ENCODE results near the gene SYT1. TPM values are rescaled to one million over a fixed set of nuclear protein-coding genes. Genes with fewer than 3 reads are reported as not detected.

The SYT1 gene
- total and polyA plus RNA-seq, 2 of the 4 experiments (the other 2 are of a cell fraction), result 2.8 to 3.0 TPM

DNA sequence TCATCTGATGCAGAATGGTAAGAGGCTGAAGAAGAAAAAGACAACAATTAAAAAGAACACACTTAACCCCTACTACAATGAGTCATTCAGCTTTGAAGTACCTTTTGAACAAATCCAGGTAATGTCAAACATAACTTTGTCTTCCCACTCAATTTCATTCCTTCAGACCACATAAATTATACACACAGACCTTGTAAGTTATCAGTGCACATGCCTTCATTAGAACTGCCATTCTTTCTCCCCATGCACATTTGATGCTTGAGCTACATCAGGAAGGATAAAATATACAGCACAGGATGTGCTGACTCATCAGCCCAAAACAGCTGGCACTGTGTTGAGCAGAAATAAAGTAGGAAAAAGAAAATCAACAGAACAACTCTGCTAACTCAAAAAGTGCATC is 579.5 kb downstream of the SYT1 start:
- Histone ChIP-seq H2BK15ac (ENCODE audit: low read depth, low read length) (no peak overlapping the region), H3K9me3 (ENCODE audit: control insufficient read depth, insufficient read depth, low read length) (no peaks in the 10 kb centered on the region), H3K4me1 (ENCODE audit: control insufficient read depth, insufficient read depth, low read length) (no peaks in the 10 kb centered on the region; the same call in 1 of the 2 replicates), H3K4me2 (ENCODE audit: low read depth, low read length) (no peak overlapping the region), H4K91ac (ENCODE audit: insufficient read depth, low read depth, low read length) (no peak overlapping the region), H3K27me3 (ENCODE audit: control insufficient read depth, insufficient read depth, low read length) (no peaks in the 10 kb centered on the region), H3K79me1 (ENCODE audit: low read depth in 1 of 2, low read length in 2 of 2) (no peaks in the 10 kb centered on the region), H2BK5ac (ENCODE audit: low read depth, low read length, poor library complexity, severe bottlenecking) (no peak overlapping the region), H3K56ac (ENCODE audit: extremely low read depth, insufficient read depth, low read length) (no peak overlapping the region), H2BK120ac (ENCODE audit: low read depth, low read length) (no peak overlapping the region), H2AK9ac (replicated peaks; ENCODE audit: low read depth, low read length, poor library complexity) (no peak overlapping the region), H2AFZ (replicated peaks; ENCODE audit: low read length, poor library complexity) (no peak overlapping the region), H3K4ac (ENCODE audit: low read depth, low read length) (no peak overlapping the region), H2AK5ac (ENCODE audit: low read depth, low read length) (no peak overlapping the region), H3K14ac (replicated peaks; ENCODE audit: low read depth, low read length) (0 out of 2 replicates have a peak overlapping the region, but pooled peaks have one; percentile 21), H3K9me1 (ENCODE audit: insufficient read depth, low read length) (no peaks in the 10 kb centered on the region; the same call in 1 of the 2 replicates), H3K9ac (ENCODE audit: low read depth, low read length) (no peak overlapping the region), H4K20me1 (ENCODE audit: insufficient read depth, low read length) (no peaks in the 10 kb centered on the region), H3K36me3 (ENCODE audit: control insufficient read depth, insufficient read depth, low read length) (no peaks in the 10 kb centered on the region), H4K8ac (ENCODE audit: low read depth in 2 of 2, low read length in 2 of 2) (no peak overlapping the region), H4K5ac (ENCODE audit: low read depth, low read length) (no peak overlapping the region), H3K27ac (ENCODE audit: insufficient read depth, low read length) (no peak overlapping the region), H3K23ac (ENCODE audit: low read depth, low read length) (no peak overlapping the region), H3K18ac (ENCODE audit: low read depth, low read length) (no peak overlapping the region), H2BK20ac (ENCODE audit: low read depth, low read length) (no peak overlapping the region), H3K4me3 (ENCODE audit: insufficient read depth, low read depth, low read length) (no peak overlapping the region)
- BruUV-seq (replicated peaks), result no TSS peak
- DNase-seq (peak; percentile 68), ATAC-seq (ENCODE audit: low read depth) (peak; percentile 89)
- intact Hi-C loops (cut with micrococcal nuclease), result no loop called here
- in situ Hi-C loops (cut with MboI; ENCODE audit: low sequenced_read_pairs), result loop anchor here (5.0 kb wide), 1 partner anchor 93 kb away; no protein-coding TSS in a partner anchor
- TF ChIP-seq MAFK (IDR thresholded peaks at IDR 0.05; ENCODE audit: low read depth, low read length), result peak; percentile 95
- no peak for TF ChIP-seq RAD21 (IDR thresholded peaks at IDR 0.05; ENCODE audit: low read length)
- TF ChIP-seq NFE2L2 (IDR thresholded peaks at IDR 0.05; ENCODE audit: low read depth, low read length), result peak; percentile 69; the same call in 1 of the 2 replicates
- ChIA-PET POLR2A (ENCODE audit: unreplicated experiment) (no interaction called here), CTCF (interaction anchor here (0.9 to 1.1 kb wide), 2 partner anchors 21 to 36 kb away, joined by 3 read pairs; no protein-coding TSS in a partner anchor)
- dilution Hi-C loops (cut with HindIII; ENCODE audit: low sequenced_read_pairs, unreplicated experiment), result no loop called here
